ENCODE data around the gene NSA2. TPM values are rescaled to one million over a fixed set of nuclear protein-coding genes. Genes with fewer than 3 reads are reported as not detected.

Gene NSA2
- total and polyA plus RNA-seq, 2 of the 13 experiments (the other 11 are each of a cell fraction or from before 2014, with no cell fraction given), result 33.0 to 101 TPM

- TF ChIP-seq, protein P1, sequence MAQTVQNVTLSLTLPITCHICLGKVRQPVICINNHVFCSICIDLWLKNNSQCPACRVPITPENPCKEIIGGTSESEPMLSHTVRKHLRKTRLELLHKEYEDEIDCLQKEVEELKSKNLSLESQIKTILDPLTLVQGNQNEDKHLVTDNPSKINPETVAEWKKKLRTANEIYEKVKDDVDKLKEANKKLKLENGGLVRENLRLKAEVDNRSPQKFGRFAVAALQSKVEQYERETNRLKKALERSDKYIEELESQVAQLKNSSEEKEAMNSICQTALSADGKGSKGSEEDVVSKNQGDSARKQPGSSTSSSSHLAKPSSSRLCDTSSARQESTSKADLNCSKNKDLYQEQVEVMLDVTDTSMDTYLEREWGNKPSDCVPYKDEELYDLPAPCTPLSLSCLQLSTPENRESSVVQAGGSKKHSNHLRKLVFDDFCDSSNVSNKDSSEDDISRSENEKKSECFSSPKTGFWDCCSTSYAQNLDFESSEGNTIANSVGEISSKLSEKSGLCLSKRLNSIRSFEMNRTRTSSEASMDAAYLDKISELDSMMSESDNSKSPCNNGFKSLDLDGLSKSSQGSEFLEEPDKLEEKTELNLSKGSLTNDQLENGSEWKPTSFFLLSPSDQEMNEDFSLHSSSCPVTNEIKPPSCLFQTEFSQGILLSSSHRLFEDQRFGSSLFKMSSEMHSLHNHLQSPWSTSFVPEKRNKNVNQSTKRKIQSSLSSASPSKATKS (CRISPR knock-in tag; IDR thresholded peaks at IDR 0.05), result no peak
- TF ChIP-seq NKX3-1 (CRISPR knock-in tag; IDR thresholded peaks at IDR 0.05) (peak; percentile 90), ZNF563 (CRISPR knock-in tag; IDR thresholded peaks at IDR 0.05) (0 out of 2 replicates have a peak, but pooled peaks have one; percentile 54), ZNF660 (CRISPR knock-in tag; IDR thresholded peaks at IDR 0.05; ENCODE audit: borderline replicate concordance, low read depth) (no peak), ZNF724P (CRISPR knock-in tag; IDR thresholded peaks at IDR 0.05; ENCODE audit: borderline replicate concordance) (no peak), NFE2L2 (IDR thresholded peaks at IDR 0.05; ENCODE audit: low read length) (no peak), AKAP8 (CRISPR knock-in tag; IDR thresholded peaks at IDR 0.05) (no peak; the same call in 1 of the 2 replicates), ZNF550 (CRISPR knock-in tag; IDR thresholded peaks at IDR 0.05; ENCODE audit: borderline replicate concordance) (peak; percentile 83; the same call in 1 of the 2 replicates), FOXK1 (CRISPR knock-in tag; IDR thresholded peaks at IDR 0.05; ENCODE audit: borderline replicate concordance, low read depth) (peak; percentile 96), ARNTL (CRISPR knock-in tag; IDR thresholded peaks at IDR 0.05) (no peak; the same call in 1 of the 2 replicates), ZNF788 (CRISPR knock-in tag; IDR thresholded peaks at IDR 0.05; ENCODE audit: borderline replicate concordance) (peak; percentile 72; the same call in 1 of the 2 replicates)
- TF ChIP-seq, protein P2, sequence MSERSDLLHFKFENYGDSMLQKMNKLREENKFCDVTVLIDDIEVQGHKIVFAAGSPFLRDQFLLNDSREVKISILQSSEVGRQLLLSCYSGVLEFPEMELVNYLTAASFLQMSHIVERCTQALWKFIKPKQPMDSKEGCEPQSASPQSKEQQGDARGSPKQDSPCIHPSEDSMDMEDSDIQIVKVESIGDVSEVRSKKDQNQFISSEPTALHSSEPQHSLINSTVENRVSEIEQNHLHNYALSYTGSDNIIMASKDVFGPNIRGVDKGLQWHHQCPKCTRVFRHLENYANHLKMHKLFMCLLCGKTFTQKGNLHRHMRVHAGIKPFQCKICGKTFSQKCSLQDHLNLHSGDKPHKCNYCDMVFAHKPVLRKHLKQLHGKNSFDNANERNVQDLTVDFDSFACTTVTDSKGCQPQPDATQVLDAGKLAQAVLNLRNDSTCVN (CRISPR knock-in tag; IDR thresholded peaks at IDR 0.05; ENCODE audit: borderline replicate concordance), result peak; percentile 60; the same call in 1 of the 2 replicates
- TF ChIP-seq, protein P3, sequence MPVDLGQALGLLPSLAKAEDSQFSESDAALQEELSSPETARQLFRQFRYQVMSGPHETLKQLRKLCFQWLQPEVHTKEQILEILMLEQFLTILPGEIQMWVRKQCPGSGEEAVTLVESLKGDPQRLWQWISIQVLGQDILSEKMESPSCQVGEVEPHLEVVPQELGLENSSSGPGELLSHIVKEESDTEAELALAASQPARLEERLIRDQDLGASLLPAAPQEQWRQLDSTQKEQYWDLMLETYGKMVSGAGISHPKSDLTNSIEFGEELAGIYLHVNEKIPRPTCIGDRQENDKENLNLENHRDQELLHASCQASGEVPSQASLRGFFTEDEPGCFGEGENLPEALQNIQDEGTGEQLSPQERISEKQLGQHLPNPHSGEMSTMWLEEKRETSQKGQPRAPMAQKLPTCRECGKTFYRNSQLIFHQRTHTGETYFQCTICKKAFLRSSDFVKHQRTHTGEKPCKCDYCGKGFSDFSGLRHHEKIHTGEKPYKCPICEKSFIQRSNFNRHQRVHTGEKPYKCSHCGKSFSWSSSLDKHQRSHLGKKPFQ (CRISPR knock-in tag; IDR thresholded peaks at IDR 0.05; ENCODE audit: insufficient replicate concordance), result no peak
- TF ChIP-seq, protein P4, sequence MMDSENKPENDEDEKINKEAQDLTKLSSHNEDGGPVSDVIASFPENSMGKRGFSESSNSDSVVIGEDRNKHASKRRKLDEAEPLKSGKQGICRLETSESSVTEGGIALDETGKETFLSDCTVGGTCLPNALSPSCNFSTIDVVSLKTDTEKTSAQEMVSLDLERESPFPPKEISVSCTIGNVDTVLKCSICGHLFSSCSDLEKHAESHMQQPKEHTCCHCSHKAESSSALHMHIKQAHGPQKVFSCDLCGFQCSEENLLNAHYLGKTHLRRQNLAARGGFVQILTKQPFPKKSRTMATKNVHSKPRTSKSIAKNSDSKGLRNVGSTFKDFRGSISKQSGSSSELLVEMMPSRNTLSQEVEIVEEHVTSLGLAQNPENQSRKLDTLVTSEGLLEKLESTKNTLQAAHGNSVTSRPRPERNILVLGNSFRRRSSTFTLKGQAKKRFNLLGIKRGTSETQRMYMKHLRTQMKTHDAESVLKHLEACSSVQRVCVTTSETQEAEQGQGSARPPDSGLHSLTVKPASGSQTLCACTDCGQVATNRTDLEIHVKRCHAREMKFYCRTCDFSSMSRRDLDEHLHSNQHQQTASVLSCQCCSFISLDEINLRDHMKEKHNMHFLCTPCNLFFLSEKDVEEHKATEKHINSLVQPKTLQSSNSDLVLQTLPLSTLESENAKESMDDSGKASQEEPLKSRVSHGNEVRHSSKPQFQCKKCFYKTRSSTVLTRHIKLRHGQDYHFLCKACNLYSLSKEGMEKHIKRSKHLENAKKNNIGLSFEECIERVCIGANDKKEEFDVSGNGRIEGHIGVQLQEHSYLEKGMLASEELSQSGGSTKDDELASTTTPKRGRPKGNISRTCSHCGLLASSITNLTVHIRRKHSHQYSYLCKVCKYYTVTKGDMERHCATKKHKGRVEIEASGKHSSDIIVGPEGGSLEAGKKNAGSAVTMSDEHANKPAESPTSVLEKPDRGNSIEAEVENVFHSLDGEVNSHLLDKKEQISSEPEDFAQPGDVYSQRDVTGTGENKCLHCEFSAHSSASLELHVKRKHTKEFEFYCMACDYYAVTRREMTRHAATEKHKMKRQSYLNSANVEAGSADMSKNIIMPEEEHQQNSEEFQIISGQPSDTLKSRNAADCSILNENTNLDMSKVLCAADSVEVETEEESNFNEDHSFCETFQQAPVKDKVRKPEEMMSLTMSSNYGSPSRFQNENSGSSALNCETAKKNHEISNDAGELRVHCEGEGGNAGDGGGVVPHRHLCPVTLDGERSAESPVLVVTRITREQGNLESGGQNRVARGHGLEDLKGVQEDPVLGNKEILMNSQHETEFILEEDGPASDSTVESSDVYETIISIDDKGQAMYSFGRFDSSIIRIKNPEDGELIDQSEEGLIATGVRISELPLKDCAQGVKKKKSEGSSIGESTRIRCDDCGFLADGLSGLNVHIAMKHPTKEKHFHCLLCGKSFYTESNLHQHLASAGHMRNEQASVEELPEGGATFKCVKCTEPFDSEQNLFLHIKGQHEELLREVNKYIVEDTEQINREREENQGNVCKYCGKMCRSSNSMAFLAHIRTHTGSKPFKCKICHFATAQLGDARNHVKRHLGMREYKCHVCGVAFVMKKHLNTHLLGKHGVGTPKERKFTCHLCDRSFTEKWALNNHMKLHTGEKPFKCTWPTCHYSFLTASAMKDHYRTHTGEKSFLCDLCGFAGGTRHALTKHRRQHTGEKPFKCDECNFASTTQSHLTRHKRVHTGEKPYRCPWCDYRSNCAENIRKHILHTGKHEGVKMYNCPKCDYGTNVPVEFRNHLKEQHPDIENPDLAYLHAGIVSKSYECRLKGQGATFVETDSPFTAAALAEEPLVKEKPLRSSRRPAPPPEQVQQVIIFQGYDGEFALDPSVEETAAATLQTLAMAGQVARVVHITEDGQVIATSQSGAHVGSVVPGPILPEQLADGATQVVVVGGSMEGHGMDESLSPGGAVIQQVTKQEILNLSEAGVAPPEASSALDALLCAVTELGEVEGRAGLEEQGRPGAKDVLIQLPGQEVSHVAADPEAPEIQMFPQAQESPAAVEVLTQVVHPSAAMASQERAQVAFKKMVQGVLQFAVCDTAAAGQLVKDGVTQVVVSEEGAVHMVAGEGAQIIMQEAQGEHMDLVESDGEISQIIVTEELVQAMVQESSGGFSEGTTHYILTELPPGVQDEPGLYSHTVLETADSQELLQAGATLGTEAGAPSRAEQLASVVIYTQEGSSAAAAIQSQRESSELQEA (CRISPR knock-in tag; IDR thresholded peaks at IDR 0.05; ENCODE audit: not compliant biosample characterization), result no peak
These were observed at the start of gene NSA2, which contains the start of gene GFM2 (continued) for GRCh38 chr5:74766849-74767578.
